ENCODE data around the gene LSMEM2.
"Not testable (repeated sequence)": the region's sequence is repeated elsewhere in the genome, so short reads cannot be mapped to it uniquely, and the experiment has no call there.

LSMEM2 gene

DNA sequence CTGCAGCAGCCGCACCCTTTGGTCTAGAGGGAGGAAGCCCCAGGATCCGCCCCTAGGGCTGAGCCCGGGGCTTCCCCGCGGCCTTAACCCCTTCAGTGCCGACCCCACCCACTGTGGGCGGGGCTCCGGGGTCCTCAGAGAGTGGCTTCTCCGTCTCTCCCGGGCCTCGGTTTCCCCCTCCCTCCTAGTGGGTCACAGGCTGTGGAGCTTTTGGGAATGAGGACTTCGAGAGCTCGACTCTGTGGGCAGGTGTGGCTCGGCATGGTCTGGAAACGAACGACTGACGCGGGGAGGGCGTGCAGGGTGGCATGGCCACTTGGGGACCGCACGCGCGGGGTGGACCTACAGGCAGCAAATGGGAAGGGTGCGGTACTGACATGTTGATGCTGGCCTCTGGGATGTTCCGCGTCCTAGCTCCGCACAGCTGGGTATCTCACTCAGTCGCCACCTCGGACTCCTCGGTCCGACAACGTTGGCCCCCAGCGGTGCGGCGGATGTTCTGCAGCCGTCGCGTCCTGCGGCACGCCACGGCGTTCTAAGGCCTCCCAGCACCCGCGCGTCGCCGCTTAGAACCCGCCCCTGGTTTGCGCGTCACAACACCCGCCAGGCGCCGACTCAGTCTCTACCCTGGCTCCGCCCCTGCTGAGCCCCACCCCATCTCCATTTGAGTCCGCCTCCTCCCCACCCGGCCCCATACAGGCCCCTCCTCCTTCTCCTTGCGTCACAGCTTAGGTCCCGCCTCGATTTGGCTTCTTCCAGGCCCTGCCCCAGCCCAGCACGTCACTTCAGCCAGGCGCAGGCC is 20.1 kb downstream of the LSMEM2 start, which contains the start of the genes HYAL3 and NAA80:
TSS of gene HYAL3 (minus strand) at position 570 of the 802 bp plus-strand sequence. CDS start 3,803 bp downstream, outside the sequence.
TSS of gene NAA80 (minus strand) at position 570 of the 802 bp plus-strand sequence. CDS start 1,942 bp downstream, outside the sequence.
- peak; percentile 100 for DNase-seq (ENCODE audit: low read depth)

GRCh38 chr3:50299638-50299928 is 20.7 kb downstream of the LSMEM2 start:
- DNase-seq (ENCODE audit: low read depth) = no peak

DNA sequence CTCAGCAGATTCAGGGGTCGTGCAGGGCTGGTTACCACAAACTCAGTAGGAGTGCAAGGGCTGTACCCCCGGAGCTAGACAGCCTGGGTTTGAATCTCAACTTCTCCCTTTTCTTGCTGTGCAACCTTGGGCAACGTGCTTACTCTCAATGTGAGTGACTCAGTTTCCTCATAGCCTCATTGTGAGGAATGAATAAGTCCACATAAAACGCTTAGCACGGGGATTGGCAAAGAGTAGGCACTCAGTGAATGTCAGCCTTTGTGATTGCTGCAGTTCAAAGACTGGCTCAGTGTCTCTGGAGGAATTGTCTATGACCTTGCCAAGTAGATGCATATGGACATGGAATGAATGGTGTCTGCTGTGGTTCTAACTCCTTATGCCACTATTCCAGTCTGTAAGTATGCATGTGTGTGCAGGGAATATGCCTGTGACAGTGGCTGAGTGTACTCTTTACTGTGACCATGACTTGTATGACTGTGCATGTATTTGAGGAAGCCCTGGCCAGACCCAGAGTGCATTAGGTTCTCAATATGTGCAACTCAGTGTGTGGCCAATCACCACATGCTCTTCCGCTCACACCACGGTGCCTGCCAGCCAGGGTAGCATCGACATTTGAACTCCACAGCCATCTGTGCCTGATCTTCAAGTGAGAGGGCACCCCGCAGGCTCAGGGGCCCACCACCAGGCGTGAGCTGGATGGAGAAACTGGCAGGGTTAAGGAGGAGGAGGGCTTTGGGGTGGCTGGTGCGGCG is 21.2 kb downstream of the LSMEM2 start:
- peak; percentile 64 for DNase-seq (ENCODE audit: low read depth)

- no peak for DNase-seq (ENCODE audit: low read depth)
These were observed 21.9 kb downstream of the LSMEM2 start for GRCh38 chr3:50300681-50301254.

DNA sequence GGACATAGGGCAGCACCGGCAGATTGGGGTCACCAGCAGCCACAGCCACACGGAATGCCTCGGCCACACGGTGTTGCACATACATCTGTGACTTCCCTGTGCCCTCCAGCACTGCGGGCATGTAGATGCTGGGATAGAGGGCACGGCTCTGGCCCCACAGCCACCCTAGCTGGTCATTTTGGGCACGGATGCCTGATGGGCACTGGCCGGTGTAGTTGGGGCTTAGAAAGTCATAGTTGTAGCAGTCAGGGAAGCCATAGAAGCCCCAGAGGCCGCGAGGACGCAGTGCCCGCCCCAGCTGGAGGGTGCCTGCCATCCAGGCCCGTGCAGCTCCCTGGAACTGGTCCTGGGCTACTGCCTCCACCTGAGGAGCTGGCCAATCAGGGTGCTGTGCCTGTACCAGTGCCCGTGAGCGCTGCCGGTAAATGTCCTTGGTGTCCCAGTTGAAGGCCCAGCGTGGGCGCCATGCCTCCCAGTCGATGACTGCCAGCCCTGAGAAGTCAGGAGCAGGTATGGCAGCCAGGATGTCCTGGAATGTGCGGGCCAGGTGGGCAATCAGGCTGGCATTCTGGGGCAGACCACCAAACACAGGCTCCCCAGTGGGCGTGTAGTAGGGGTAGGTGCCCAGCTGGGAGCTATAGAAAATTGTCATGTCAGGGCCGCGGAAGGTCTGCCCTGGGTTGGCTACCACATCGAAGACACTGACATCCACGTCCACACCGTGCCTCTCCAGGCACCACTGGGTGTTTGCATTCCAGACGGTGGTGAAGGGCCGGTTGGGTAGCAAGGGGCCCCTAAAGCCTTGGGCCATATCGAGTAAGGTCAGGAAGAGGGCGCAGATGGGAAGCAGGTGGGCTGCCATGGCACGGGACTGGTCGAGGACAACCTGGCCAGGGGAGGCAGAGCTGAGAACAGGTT is 23.5 kb downstream of the LSMEM2 start:
- no peak for DNase-seq (ENCODE audit: low read depth)

DNA sequence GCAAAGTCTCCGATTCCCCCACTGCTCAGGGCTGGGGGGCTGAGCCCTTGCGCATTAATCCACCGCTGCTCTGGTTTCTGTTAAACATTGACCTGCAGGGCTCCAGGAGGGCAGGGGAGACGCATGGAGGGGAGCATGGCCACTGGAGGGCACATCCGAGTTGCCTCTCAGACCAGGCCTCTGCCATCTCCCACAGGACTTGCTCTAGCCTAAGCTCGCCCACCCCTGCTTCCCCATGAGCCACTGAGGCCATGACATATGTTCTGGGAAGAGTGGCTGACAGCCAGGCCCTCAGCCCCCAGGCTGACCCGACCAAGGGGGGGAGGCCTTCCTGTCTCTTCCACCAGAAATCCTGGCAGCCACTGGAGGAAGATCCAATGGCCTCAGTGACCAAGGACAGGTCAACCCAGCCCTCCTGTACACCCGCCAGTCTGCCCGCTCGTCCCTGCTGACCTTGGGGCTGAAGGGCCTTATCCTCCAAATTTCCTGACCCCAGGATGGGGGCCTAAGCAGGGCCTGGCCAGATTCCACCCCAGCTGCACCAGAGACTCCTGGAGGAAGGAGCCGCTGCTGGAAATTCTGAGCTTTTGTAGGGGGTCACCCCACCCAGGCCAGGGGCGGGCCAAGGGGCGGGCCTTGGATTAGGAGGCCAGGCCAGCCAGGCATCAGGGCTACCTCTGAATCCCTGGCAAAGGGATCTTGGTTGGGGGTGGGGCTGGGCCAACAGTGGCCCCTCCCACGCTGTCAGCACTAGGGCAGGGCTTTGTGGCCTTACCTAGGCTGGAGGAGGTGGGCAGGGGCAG is 24.3 kb downstream of the LSMEM2 start, which contains the start of gene HYAL1:
TSS of gene HYAL1 (minus strand) at position 562 of the 803 bp plus-strand sequence. CDS start 618 bp downstream, outside the sequence.
- no peak for DNase-seq (ENCODE audit: low read depth)

GRCh38 chr3:50304601-50305000 is 25.7 kb downstream of the LSMEM2 start:
- no peak for DNase-seq (ENCODE audit: low read depth)

DNA sequence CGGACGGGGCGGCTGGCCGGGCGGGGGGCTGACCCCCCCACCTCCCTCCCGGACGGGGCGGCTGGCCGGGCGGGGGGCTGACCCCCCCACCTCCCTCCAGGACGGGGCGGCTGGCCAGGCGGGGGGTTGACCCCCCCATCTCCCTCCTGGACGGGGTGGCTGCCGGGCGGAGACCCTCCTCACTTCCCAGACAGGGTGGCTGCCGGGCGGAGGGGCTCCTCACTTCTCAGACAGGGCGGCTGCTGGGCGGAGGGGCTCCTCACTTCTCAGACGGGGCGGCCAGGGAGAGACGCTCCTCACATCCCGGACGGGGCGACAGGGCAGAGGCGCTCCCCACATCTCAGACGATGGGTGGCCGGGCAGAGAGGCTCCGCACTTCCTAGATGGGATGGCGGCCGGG is 33.2 kb downstream of the LSMEM2 start:
- DNase-seq (ENCODE audit: low read depth) = not testable (repeated sequence)

- DNase-seq (ENCODE audit: low read depth) = no peak
These were observed 35.5 kb downstream of the LSMEM2 start for GRCh38 chr3:50314342-50314741.

GRCh38 chr3:50314816-50315215 is 35.9 kb downstream of the LSMEM2 start:
- DNase-seq (ENCODE audit: low read depth) = no peak

DNA sequence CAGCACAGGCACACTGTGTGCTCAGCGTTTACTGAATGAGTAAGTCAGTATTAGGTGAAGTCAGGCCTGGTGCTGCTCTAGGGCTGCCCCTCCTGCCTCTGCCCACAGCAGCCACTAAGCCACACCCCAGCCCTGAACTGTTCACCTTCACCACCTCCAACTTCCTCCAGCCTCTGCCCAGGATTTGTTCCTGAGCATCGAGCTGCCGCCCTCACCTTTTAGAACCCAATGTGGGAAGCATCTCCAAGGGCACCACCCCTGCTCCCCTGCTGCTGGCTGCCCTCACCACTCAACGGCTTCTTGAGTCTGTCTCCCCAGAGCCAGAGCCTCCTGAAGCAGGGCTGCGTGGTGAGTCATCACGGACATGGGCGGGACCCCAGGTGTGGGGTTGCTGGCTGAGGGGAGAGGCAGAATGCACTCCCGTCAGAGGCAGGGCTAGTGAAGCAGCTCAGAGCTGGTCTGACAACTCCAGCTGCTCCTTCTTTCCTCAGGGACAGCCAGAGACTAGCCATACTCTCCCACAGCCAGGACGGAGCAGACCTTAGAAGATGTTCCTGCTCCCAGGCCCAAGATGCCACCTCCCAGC is 37.9 kb downstream of the LSMEM2 start:
- DNase-seq (ENCODE audit: low read depth) = peak; percentile 62

- no peak for DNase-seq (ENCODE audit: low read depth)
These were observed 38.4 kb downstream of the LSMEM2 start for GRCh38 chr3:50317300-50317699.

GRCh38 chr3:50318163-50318562 is 39.3 kb downstream of the LSMEM2 start:
- DNase-seq (ENCODE audit: low read depth) = no peak

- no peak for DNase-seq (ENCODE audit: low read depth)
These were observed 39.7 kb downstream of the LSMEM2 start for GRCh38 chr3:50318615-50319014.

DNA sequence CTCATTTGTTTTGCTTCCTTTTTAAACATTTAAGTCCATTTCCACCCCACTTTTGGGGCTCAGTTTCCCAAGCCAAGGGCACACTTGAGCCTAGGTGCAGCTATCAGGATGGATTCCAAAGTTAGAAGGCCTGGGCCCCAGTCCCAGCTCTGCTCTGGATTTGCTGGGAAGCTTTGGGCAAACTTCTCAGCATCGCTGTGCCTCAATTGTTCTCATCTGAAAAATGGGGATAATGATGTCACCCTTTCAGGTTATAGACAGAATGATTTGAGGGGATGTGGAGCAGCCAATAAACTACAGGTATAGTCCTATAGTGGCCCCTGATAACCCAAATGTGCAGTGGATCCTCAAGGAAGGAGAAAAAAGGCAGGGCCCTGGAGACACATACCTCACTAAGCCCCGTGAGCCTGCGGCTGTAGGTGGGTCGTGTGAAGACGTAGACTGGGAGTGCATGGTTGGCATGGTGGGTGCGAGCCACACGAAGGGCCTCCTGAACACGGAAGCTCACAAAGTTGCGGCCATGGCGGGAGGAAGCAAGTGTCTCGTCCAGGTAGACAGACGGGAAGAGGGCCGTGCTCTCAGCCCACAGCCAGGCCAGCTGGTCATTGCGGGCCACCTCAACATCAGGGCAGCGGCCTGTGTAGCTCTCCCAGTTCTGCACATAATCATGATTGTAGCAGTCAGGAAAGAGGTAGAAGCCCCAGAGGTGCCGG is 40.5 kb downstream of the LSMEM2 start:
- no peak for DNase-seq (ENCODE audit: low read depth)

- no peak for DNase-seq (ENCODE audit: low read depth)
These were observed 41.2 kb downstream of the LSMEM2 start for GRCh38 chr3:50319894-50320625.

- DNase-seq (ENCODE audit: low read depth) = peak; percentile 66
These were observed 42.0 kb downstream of the LSMEM2 start for GRCh38 chr3:50320853-50321335.

- DNase-seq (ENCODE audit: low read depth) = peak; percentile 91
These were observed 42.6 kb downstream of the LSMEM2 start for GRCh38 chr3:50321336-50322114.
